Smooth muscle cell (in vitro differentiated cells): ENCODE data around the gene GPRIN3. TPM values are rescaled to one million over a fixed set of nuclear protein-coding genes. Genes with fewer than 3 reads are reported as not detected.

ENCODE experiments used
- DNase-seq: peaks from one replicate; lab custom pipeline; 2025; ENCODE audit not compliant: unreplicated experiment; lab: John Stamatoyannopoulos, UW
- H2AFZ ChIP-seq: fragments of 200-600 bp; sonication (generic); 2 replicates; pipeline ENCODE4 v1.6.0; 2016; ENCODE audit warnings: antibody characterized with exemption, low read depth, mild to moderate bottlenecking
- H3F3A ChIP-seq: fragments of 200-600 bp; sonication (generic); 2 replicates; pipeline ENCODE4 v1.6.0; 2017; ENCODE audit warnings: antibody characterized with exemption, low read depth
- H3K27ac ChIP-seq: fragments of 200-600 bp; sonication (generic); 2 replicates; pipeline ENCODE4 v1.5.1; 2016; ENCODE audit warnings: low read depth, mild to moderate bottlenecking
- H3K27me3 ChIP-seq: fragments of 200-600 bp; sonication (generic); 2 replicates; pipeline ENCODE4 v1.6.1; 2016; ENCODE audit warnings: low read depth, mild to moderate bottlenecking
- H3K36me3 ChIP-seq: fragments of 200-600 bp; sonication (generic); 2 replicates; pipeline ENCODE4 v1.5.1; 2016; ENCODE audit warnings: low read depth
- H3K4me1 ChIP-seq: fragments of 200-600 bp; sonication (generic); 2 replicates; pipeline ENCODE4 v1.5.1; 2016; ENCODE audit warnings: low read depth
- H3K4me2 ChIP-seq: fragments of 200-600 bp; sonication (generic); 2 replicates; pipeline ENCODE4 v1.6.0; 2016; ENCODE audit warnings: mild to moderate bottlenecking
- H3K4me3 ChIP-seq: fragments of 200-600 bp; sonication (generic); 2 replicates; pipeline ENCODE4 v1.5.1; 2016; ENCODE audit warnings: mild to moderate bottlenecking
- H3K79me2 ChIP-seq: fragments of 200-600 bp; sonication (generic); 2 replicates; pipeline ENCODE4 v1.6.0; 2016; ENCODE audit warnings: low read depth, mild to moderate bottlenecking
- H3K9ac ChIP-seq: fragments of 200-600 bp; sonication (generic); 2 replicates; pipeline ENCODE4 v1.6.0; 2016; ENCODE audit warnings: low read depth
- H3K9me3 ChIP-seq: fragments of 200-600 bp; sonication (generic); replicated peaks from 2 replicates; pipeline ENCODE4 v1.5.1; 2016; ENCODE audit warnings: low read depth
- H4K20me1 ChIP-seq: fragments of 200-600 bp; sonication (generic); 2 replicates; pipeline ENCODE4 v1.6.0; 2016; ENCODE audit warnings: low read depth
- CTCF ChIP-seq: fragments of 200-600 bp; sonication (generic); IDR thresholded peaks from 2 replicates; pipeline ENCODE4 v1.5.1; 2017; ENCODE audit warnings: borderline replicate concordance, mild to moderate bottlenecking, antibody characterized with exemption; ENCODE audit not compliant: insufficient read depth, poor library complexity, severe bottlenecking
- WGBS: methylation state at CpG from one replicate; pipeline ENCODE4 v1.1.7; 2016; ENCODE audit warnings: low lambda C conversion rate; 5-methylcytosine and 5-hydroxymethylcytosine counted together
- polyA plus RNA-seq: library from polyadenylated mRNA; unstranded; fragments of >200 nt; fragmentation: Nextera tagmentation; extraction: Ambion mirVana; gene quantifications from 2 replicates; pipeline ENCODE4 v1.2.1, GENCODE V29; 2016
- total RNA-seq: library from RNA; depleted of rRNA; stranded (reverse); fragments of >200 nt; gene quantifications from 2 replicates; pipeline ENCODE4 v1.2.3, GENCODE V29; 2014

GPRIN3 gene
- total and polyA plus RNA-seq, 2 experiments from 2014 or later, result 0.47 to 1.8 TPM

GRCh38 chr4:89329280-89329679 lies 21.7 kb upstream of the GPRIN3 start:
- H3K36me3 ChIP-seq, result no peaks in the 10 kb centered on the region
- H3K4me3 ChIP-seq, result no peak overlapping the region
- no peaks in the 10 kb centered on the region for H3K9me3 ChIP-seq
- WGBS, result 97% methylated on average over 1 of the region's 1 CpG
- no peak overlapping the region for H2AFZ ChIP-seq
- no peak for TF ChIP-seq CTCF
- no peaks in the 10 kb centered on the region for H3K4me1 ChIP-seq
- no peak for DNase-seq
- H3K27ac ChIP-seq, result no peak overlapping the region
- H3K79me2 ChIP-seq, result no peaks in the 10 kb centered on the region
- H4K20me1 ChIP-seq, result no peaks in the 10 kb centered on the region
- no peak overlapping the region for H3K9ac ChIP-seq
- H3K4me2 ChIP-seq, result no peak overlapping the region
- H3F3A ChIP-seq, result no peaks in the 10 kb centered on the region
- H3K27me3 ChIP-seq, result no peaks in the 10 kb centered on the region

GRCh38 chr4:89324671-89325070 lies 17.1 kb upstream of the GPRIN3 start:
- Histone ChIP-seq H3K36me3 (no peaks in the 10 kb centered on the region), H3K4me3 (no peak overlapping the region), H3K9me3 (no peaks in the 10 kb centered on the region), H3K4me2 (peak overlapping the region; percentile 39), H3K9ac (no peak overlapping the region), H3K27ac (peak overlapping the region; percentile 56), H3K79me2 (no peaks in the 10 kb centered on the region), H3K4me1 (no peaks in the 10 kb centered on the region), H2AFZ (peak overlapping the region; percentile 66), H4K20me1 (no peaks in the 10 kb centered on the region), H3F3A (no peaks in the 10 kb centered on the region), H3K27me3 (no peaks in the 10 kb centered on the region)
- no peak for DNase-seq
- TF ChIP-seq CTCF, result no peak
- 57% methylated on average over 2 of the region's 2 CpGs for WGBS

- no peak overlapping the region for H3K4me3 ChIP-seq
- H3K36me3 ChIP-seq, result no peaks in the 10 kb centered on the region
- no peaks in the 10 kb centered on the region for H3K27me3 ChIP-seq
- H3K9me3 ChIP-seq, result no peaks in the 10 kb centered on the region
- H3F3A ChIP-seq, result no peaks in the 10 kb centered on the region
- DNase-seq, result no peak
- no peaks in the 10 kb centered on the region for H3K4me1 ChIP-seq
- no peak for TF ChIP-seq CTCF
- no peak overlapping the region for H3K4me2 ChIP-seq
- H3K9ac ChIP-seq, result no peak overlapping the region
- no peaks in the 10 kb centered on the region for H3K79me2 ChIP-seq
- H2AFZ ChIP-seq, result no peak overlapping the region
- no peaks in the 10 kb centered on the region for H4K20me1 ChIP-seq
- H3K27ac ChIP-seq, result no peak overlapping the region
Observed at GRCh38 chr4:89322671-89323070, 15.1 kb upstream of the GPRIN3 start.

GRCh38 chr4:89319756-89320155 lies 12.2 kb upstream of the GPRIN3 start:
- Histone ChIP-seq H3K36me3 (no peaks in the 10 kb centered on the region), H2AFZ (no peak overlapping the region), H3K4me1 (peaks cover 7% of the 10 kb centered on the region), H3K27ac (no peak overlapping the region), H3K79me2 (no peaks in the 10 kb centered on the region), H3K4me3 (no peak overlapping the region), H3K27me3 (no peaks in the 10 kb centered on the region), H3K9ac (no peak overlapping the region), H3K4me2 (no peak overlapping the region), H3K9me3 (no peaks in the 10 kb centered on the region), H3F3A (peaks cover 7% of the 10 kb centered on the region), H4K20me1 (no peaks in the 10 kb centered on the region)
- 81% methylated on average over 2 of the region's 2 CpGs for WGBS
- TF ChIP-seq CTCF, result no peak
- DNase-seq, result no peak
